IMR-90 (cell line): ENCODE results near the gene TCEA2. TPM values are rescaled to one million over a fixed set of nuclear protein-coding genes. Genes with fewer than 3 reads are reported as not detected.

Experiments
- ATAC-seq: fragments of 200-7000 bp; cut with Tn5 transposase; 2 replicates; pipeline ENCODE4 v1.9.1; 2020; ENCODE audit warnings: low read depth, mild to moderate bottlenecking, moderate library complexity
- BruUV-seq: library from RNA; stranded (reverse); fragments of 400-500 nt; replicated peaks from 2 replicates; lab custom pipeline; 2021; lab: Mats Ljungman, UMichigan
- CTCF ChIA-PET: fragments of 300-600 bp; formaldehyde crosslinking; extraction: SDS; loops from one replicate; lab custom pipeline; 2021; ENCODE audit warnings: antibody characterized with exemption; lab: Yijun Ruan, JAX
- POLR2A ChIA-PET: fragments of 300-600 bp; sonication (Branson Sonifier 250); formaldehyde crosslinking; loops from one replicate; lab custom pipeline; 2022; ENCODE audit warnings: antibody characterized with exemption; ENCODE audit not compliant: unreplicated experiment; lab: Charles Lee
- DNase-seq: peaks from one replicate; pipeline ENCODE4 v3.0.0; 2013
- H2AFZ ChIP-seq: replicated peaks from 2 replicates; pipeline ENCODE3; 2013; ENCODE audit warnings: low read length, mild to moderate bottlenecking; ENCODE audit not compliant: poor library complexity
- H2AK5ac ChIP-seq: 2 replicates; pipeline ENCODE4 v1.6.1; 2013; ENCODE audit warnings: low read depth, low read length, inconsistent platforms
- H2AK9ac ChIP-seq: replicated peaks from 2 replicates; pipeline ENCODE3; 2013; ENCODE audit warnings: mild to moderate bottlenecking, low read depth, low read length, moderate library complexity; ENCODE audit not compliant: poor library complexity
- H2BK120ac ChIP-seq: 2 replicates; pipeline ENCODE4 v1.6.1; 2013; ENCODE audit warnings: low read depth, low read length, inconsistent platforms
- H2BK15ac ChIP-seq: 3 replicates; pipeline ENCODE4 v1.6.1; 2013; ENCODE audit warnings: low read depth, low read length, inconsistent platforms
- H2BK20ac ChIP-seq: 2 replicates; pipeline ENCODE4 v1.6.1; 2013; ENCODE audit warnings: low read depth, mild to moderate bottlenecking, inconsistent platforms, low read length, moderate library complexity
- H2BK5ac ChIP-seq: 2 replicates; pipeline ENCODE4 v1.6.1; 2013; ENCODE audit warnings: mild to moderate bottlenecking, low read depth, low read length, inconsistent platforms; ENCODE audit not compliant: poor library complexity, severe bottlenecking
- H3K14ac ChIP-seq: replicated peaks from 2 replicates; pipeline ENCODE4 v1.6.1; 2013; ENCODE audit warnings: low read depth, low read length, inconsistent platforms
- H3K18ac ChIP-seq: 2 replicates; pipeline ENCODE4 v1.6.1; 2013; ENCODE audit warnings: low read depth, low read length, control low read depth
- H3K23ac ChIP-seq: 2 replicates; pipeline ENCODE4 v1.6.1; 2013; ENCODE audit warnings: low read depth, low read length, inconsistent platforms
- H3K27ac ChIP-seq: 2 replicates; pipeline ENCODE4 v1.5.1; 2013; ENCODE audit warnings: mild to moderate bottlenecking, control low read depth, low read length; ENCODE audit not compliant: insufficient read depth
- H3K27me3 ChIP-seq: 2 replicates; pipeline ENCODE4 v1.6.1; 2013; ENCODE audit warnings: low read length; ENCODE audit not compliant: control insufficient read depth, insufficient read depth
- H3K36me3 ChIP-seq: 2 replicates; pipeline ENCODE4 v1.6.1; 2013; ENCODE audit warnings: low read length, mixed read lengths; ENCODE audit not compliant: control insufficient read depth, insufficient read depth
- H3K4ac ChIP-seq: 2 replicates; pipeline ENCODE4 v1.6.1; 2013; ENCODE audit warnings: low read depth, low read length, inconsistent platforms
- H3K4me1 ChIP-seq: 2 replicates; pipeline ENCODE4 v1.6.1; 2013; ENCODE audit warnings: low read length, mixed read lengths; ENCODE audit not compliant: control insufficient read depth, insufficient read depth
- H3K4me2 ChIP-seq: 2 replicates; pipeline ENCODE4 v1.6.1; 2013; ENCODE audit warnings: low read depth, mild to moderate bottlenecking, control low read depth, low read length, moderate library complexity
- H3K4me3 ChIP-seq: 2 replicates; pipeline ENCODE4 v1.5.1; 2013; ENCODE audit warnings: low read depth, mild to moderate bottlenecking, control low read depth, low read length, moderate library complexity; ENCODE audit not compliant: insufficient read depth
- H3K56ac ChIP-seq: 2 replicates; pipeline ENCODE4 v1.6.1; 2013; ENCODE audit warnings: low read length, inconsistent platforms; ENCODE audit not compliant: insufficient read depth; ENCODE audit errors: extremely low read depth
- H3K79me1 ChIP-seq, 2 experiments: 2 replicates each; pipeline ENCODE4 v1.6.1; 2013; ENCODE audit warnings: low read length in 2 of 2, inconsistent platforms in 1 of 2, low read depth in 1 of 2
- H3K9ac ChIP-seq: 2 replicates; pipeline ENCODE4 v1.6.1; 2013; ENCODE audit warnings: low read depth, low read length, control low read depth
- H3K9me1 ChIP-seq: 2 replicates; pipeline ENCODE4 v1.6.1; 2013; ENCODE audit warnings: low read length, inconsistent platforms; ENCODE audit not compliant: insufficient read depth
- H3K9me3 ChIP-seq: 2 replicates; pipeline ENCODE4 v1.6.1; 2013; ENCODE audit warnings: low read length; ENCODE audit not compliant: control insufficient read depth, insufficient read depth
- H4K20me1 ChIP-seq: 2 replicates; pipeline ENCODE4 v1.6.1; 2013; ENCODE audit warnings: low read length, inconsistent platforms; ENCODE audit not compliant: insufficient read depth
- H4K5ac ChIP-seq: 2 replicates; pipeline ENCODE4 v1.6.1; 2013; ENCODE audit warnings: mild to moderate bottlenecking, low read depth, low read length, control low read depth
- H4K8ac ChIP-seq, 2 experiments: 2 replicates each; pipeline ENCODE4 v1.6.1; 2013; ENCODE audit warnings: low read depth in 2 of 2, low read length in 2 of 2, control low read depth in 1 of 2, inconsistent platforms in 1 of 2
- H4K91ac ChIP-seq: 2 replicates; pipeline ENCODE4 v1.6.1; 2013; ENCODE audit warnings: low read depth, low read length, inconsistent platforms; ENCODE audit not compliant: insufficient read depth
- CTCF ChIP-seq: conservative IDR thresholded peaks from 2 replicates; pipeline ENCODE4 v1.5.1; 2012; ENCODE audit warnings: mild to moderate bottlenecking, low read depth, low read length, improper control_type of control experiment
- MAFK ChIP-seq: IDR thresholded peaks from 2 replicates; pipeline ENCODE4 v1.6.1; 2012; ENCODE audit warnings: low read depth, low read length, improper control_type of control experiment
- MAZ ChIP-seq: IDR thresholded peaks from 2 replicates; pipeline ENCODE4 v1.6.1; 2012; ENCODE audit warnings: low read depth, mild to moderate bottlenecking, low read length, improper control_type of control experiment, moderate library complexity, borderline replicate concordance
- SMC3 ChIP-seq: fragments of 150-350 bp; IDR thresholded peaks from 2 replicates; pipeline ENCODE4 v1.6.1; 2016; ENCODE audit warnings: low read depth, mild to moderate bottlenecking, antibody characterized with exemption, low read length, moderate library complexity
- WGBS, 2 experiments: methylation state at CpG; one replicate each; pipeline versions ENCODE4 v1.1.5 to v1.1.7; 2013; ENCODE audit warnings: missing lambda C conversion rate in 2 of 2; ENCODE audit not compliant: insufficient read length in 1 of 2; ENCODE audit errors: extremely low coverage in 2 of 2; 5-methylcytosine and 5-hydroxymethylcytosine counted together
- dilution Hi-C: fragments of 300-500 bp; cut with HindIII; formaldehyde crosslinking; loops from one replicate; pipeline ENCODE4 v1.14.3; 2018; ENCODE audit warnings: low sequenced_read_pairs; ENCODE audit not compliant: unreplicated experiment
- in situ Hi-C: fragments of 300-500 bp; cut with MboI; formaldehyde crosslinking; loops from 3 replicates; pipeline ENCODE4 v1.14.3; 2019; ENCODE audit warnings: low sequenced_read_pairs, inconsistent platforms, mixed read lengths
- intact Hi-C: fragments of 100-400 bp; cut with micrococcal nuclease; formaldehyde crosslinking; loops from 2 replicates; pipeline ENCODE4 v1.10.0; 2022
- polyA plus RNA-seq, 3 experiments: library from polyadenylated mRNA; depleted of rRNA; stranded (reverse); fragments of >200 nt; gene quantifications; 2 replicates each; pipeline ENCODE4 v1.2.3, GENCODE V29; 2012; ENCODE audit warnings: low replicate concordance in 1 of 3
- total RNA-seq: library from RNA; depleted of rRNA; stranded (reverse); fragments of >200 nt; gene quantifications from 2 replicates; pipeline ENCODE4 v1.2.3, GENCODE V29; 2012
- TF ChIP-seq, protein P1 (sequence below): fragments of 150-350 bp; IDR thresholded peaks from 2 replicates; pipeline ENCODE4 v1.6.1; 2016; ENCODE audit warnings: low read depth, mild to moderate bottlenecking, low read length, moderate library complexity, borderline replicate concordance

TCEA2 gene
- total and polyA plus RNA-seq, 2 of the 4 experiments (the other 2 are of a cell fraction): 9.3 to 30.0 TPM

- H3K23ac ChIP-seq: no peak overlapping the region
- H2AFZ ChIP-seq: no peak overlapping the region
- 60% methylated on average over 7 of the region's 18 CpGs; no CpG with 5 or more reads in 1 of the 2 experiments for WGBS, 2 experiments
- DNase-seq: no peak
- no peak overlapping the region for H2BK20ac ChIP-seq
- H4K8ac ChIP-seq: no peak overlapping the region
- in situ Hi-C loops (no loop called here), intact Hi-C loops (no loop called here), dilution Hi-C loops (no loop called here)
- CTCF ChIA-PET: no interaction called here
- no peak overlapping the region for H3K4ac ChIP-seq
- H3K9me3 ChIP-seq: no peaks in the 10 kb centered on the region
- H3K27me3 ChIP-seq: peaks cover 38% of the 10 kb centered on the region; the same call in 1 of the 2 replicates
- H3K18ac ChIP-seq: no peak overlapping the region
- H2AK9ac ChIP-seq: no peak overlapping the region
- TF ChIP-seq SMC3 (no peak), MAFK (no peak), CTCF (no peak), MAZ (no peak)
- TF ChIP-seq, protein P1, sequence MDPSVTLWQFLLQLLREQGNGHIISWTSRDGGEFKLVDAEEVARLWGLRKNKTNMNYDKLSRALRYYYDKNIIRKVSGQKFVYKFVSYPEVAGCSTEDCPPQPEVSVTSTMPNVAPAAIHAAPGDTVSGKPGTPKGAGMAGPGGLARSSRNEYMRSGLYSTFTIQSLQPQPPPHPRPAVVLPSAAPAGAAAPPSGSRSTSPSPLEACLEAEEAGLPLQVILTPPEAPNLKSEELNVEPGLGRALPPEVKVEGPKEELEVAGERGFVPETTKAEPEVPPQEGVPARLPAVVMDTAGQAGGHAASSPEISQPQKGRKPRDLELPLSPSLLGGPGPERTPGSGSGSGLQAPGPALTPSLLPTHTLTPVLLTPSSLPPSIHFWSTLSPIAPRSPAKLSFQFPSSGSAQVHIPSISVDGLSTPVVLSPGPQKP: no peak
- no peaks in the 10 kb centered on the region for H3K36me3 ChIP-seq
- H3K56ac ChIP-seq: no peak overlapping the region
- BruUV-seq: no TSS peak
- POLR2A ChIA-PET: no interaction called here
- H3K9me1 ChIP-seq: no peaks in the 10 kb centered on the region
- no peaks in the 10 kb centered on the region for H3K4me1 ChIP-seq
- no peak overlapping the region for H3K4me3 ChIP-seq
- no peak for ATAC-seq
- H3K79me1 ChIP-seq: no peaks in the 10 kb centered on the region
- no peak overlapping the region for H2BK15ac ChIP-seq
- no peak overlapping the region for H3K14ac ChIP-seq
- H2AK5ac ChIP-seq: no peak overlapping the region
- H3K9ac ChIP-seq: no peak overlapping the region
- no peak overlapping the region for H3K4me2 ChIP-seq
- H2BK120ac ChIP-seq: no peak overlapping the region
- H3K27ac ChIP-seq: no peak overlapping the region
- H4K20me1 ChIP-seq: no peaks in the 10 kb centered on the region
- H4K5ac ChIP-seq: no peak overlapping the region
- no peak overlapping the region for H4K91ac ChIP-seq
- H2BK5ac ChIP-seq: no peak overlapping the region
Observed at GRCh38 chr20:64112691-64113443, 49.9 kb downstream of the TCEA2 start.
